Adrenal gland (tissue), 5 donors: ENCODE data around the gene TRPM8.

Experiments
- CTCF ChIP-seq, 6 experiments: fragments of 450-650 bp in 4 of 6; fragments of 200-600 bp in 2 of 6; sonication (generic) in 1 of 6; IDR thresholded peaks; 1 replicate in 5 of 6; 2 replicates in 1 of 6; pipeline versions ENCODE4 v1.5.1 to v1.8.0; 2016 to 2021; ENCODE audit warnings: antibody characterized with exemption in 6 of 6, mild to moderate bottlenecking in 2 of 6, moderate library complexity in 1 of 6
- POLR2A ChIP-seq, 2 donors: fragments of 450-650 bp; IDR thresholded peaks; one replicate each; pipeline ENCODE4 v1.6.1; 2017; ENCODE audit warnings: antibody characterized with exemption in 2 of 2, mild to moderate bottlenecking in 2 of 2, moderate library complexity in 1 of 2
- donor health status: DM: no; HTN: no; CAD: no.

GRCh38 chr2:233922471-233922870 lies 5.3 kb downstream of the TRPM8 start:
- TF ChIP-seq CTCF (IDR thresholded peaks at IDR 0.05) = no peak
- no peak for TF ChIP-seq POLR2A (IDR thresholded peaks at IDR 0.05)
